HCT116 (cell line): Measurements from ENCODE around the gene SSH2. TPM values are rescaled to one million over a fixed set of nuclear protein-coding genes. Genes with fewer than 3 reads are reported as not detected.

ENCODE experiments used
- ATAC-seq: fragments of 200-7000 bp; cut with Tn5 transposase; 2 replicates; pipeline ENCODE4 v1.9.1; 2020; ENCODE audit warnings: mild to moderate bottlenecking, moderate library complexity
- BruUV-seq: library from RNA; stranded (reverse); fragments of 400-500 nt; replicated peaks from 2 replicates; lab custom pipeline; 2021; lab: Mats Ljungman, UMichigan
- CTCF ChIA-PET: fragments of 300-600 bp; sonication (Branson Sonifier 250); formaldehyde crosslinking; loops from one replicate; lab custom pipeline; 2021; ENCODE audit warnings: antibody characterized with exemption; lab: Charles Lee
- POLR2A ChIA-PET: fragments of 300-600, 350-600 bp; sonication (Branson Sonifier 250); formaldehyde crosslinking; loops from one replicate; lab custom pipeline; 2021; ENCODE audit warnings: antibody characterized with exemption; lab: Charles Lee
- RAD21 ChIA-PET, 2 experiments: fragments of 300-600 bp; sonication (Branson Sonifier 250); formaldehyde crosslinking; loops; one replicate each; lab custom pipeline; 2023; ENCODE audit warnings: low total read pairs in 2 of 2; ENCODE audit not compliant: uncharacterized antibody in 2 of 2, unreplicated experiment in 2 of 2, low non-redundant PET in 1 of 2; lab: Charles Lee
- DNase-seq: peaks from one replicate; pipeline ENCODE4 v3.0.0-alpha.2; 2010; ENCODE audit warnings: low read depth, low spot score
- H2AFZ ChIP-seq: fragments of 200-600 bp; shearing (Covaris generic), sonication (generic); 2 replicates; pipeline ENCODE4 v1.6.1; 2017; ENCODE audit warnings: low read depth, mixed run types, mixed read lengths, antibody characterized with exemption, low read length; ENCODE audit not compliant: poor library complexity, severe bottlenecking
- H3K27ac ChIP-seq: 2 replicates; pipeline ENCODE4 v1.5.1; 2012; ENCODE audit warnings: low read depth, low read length
- H3K27me3 ChIP-seq: fragments of 200-600 bp; sonication (generic); 2 replicates; pipeline ENCODE4 v1.6.1; 2016; ENCODE audit warnings: mixed run types, low read length, mixed read lengths; ENCODE audit not compliant: insufficient read depth
- H3K36me3 ChIP-seq, 2 experiments: fragments of 200-500 bp in 1 of 2; fragments of 200-600 bp in 1 of 2; sonication (Bioruptor generic) in 1 of 2; sonication (generic) in 1 of 2; 2 replicates each; pipeline versions ENCODE4 v1.5.1 to v1.6.1; 2014 to 2016; ENCODE audit warnings: low read length in 2 of 2, inconsistent platforms in 1 of 2, mixed read lengths in 1 of 2, mixed run types in 1 of 2; ENCODE audit not compliant: insufficient read depth in 2 of 2, control insufficient read depth in 1 of 2
- H3K4me1 ChIP-seq, 2 experiments: fragments of 200-600 bp in 1 of 2; sonication (generic) in 1 of 2; 2 replicates each; pipeline versions ENCODE4 v1.5.1 to v1.6.1; 2012 to 2017; ENCODE audit warnings: low read length in 2 of 2, inconsistent platforms in 1 of 2, mild to moderate bottlenecking in 1 of 2, mixed read lengths in 1 of 2, mixed run types in 1 of 2, moderate library complexity in 1 of 2; ENCODE audit not compliant: insufficient read depth in 2 of 2, control insufficient read depth in 1 of 2
- H3K4me2 ChIP-seq: fragments of 200-600 bp; sonication (generic); 2 replicates; pipeline ENCODE4 v1.6.1; 2017; ENCODE audit warnings: mixed run types, low read length, mixed read lengths
- H3K4me3 ChIP-seq, 2 experiments: fragments of 200-600 bp in 1 of 2; sonication (generic) in 1 of 2; replicated peaks in 1 of 2; 2 replicates each; pipeline ENCODE4 v1.5.1; 2011 to 2016; ENCODE audit warnings: low read length in 2 of 2, control low read depth in 1 of 2, low read depth in 1 of 2, mild to moderate bottlenecking in 1 of 2, mixed read lengths in 1 of 2, mixed run types in 1 of 2
- H3K79me2 ChIP-seq: fragments of 200-600 bp; sonication (generic); 2 replicates; pipeline ENCODE4 v1.6.1; 2017; ENCODE audit warnings: mild to moderate bottlenecking, mixed run types, low read length, moderate library complexity, mixed read lengths; ENCODE audit not compliant: insufficient read depth
- H3K9ac ChIP-seq: fragments of 200-600 bp; sonication (generic); 2 replicates; pipeline ENCODE4 v1.6.1; 2016; ENCODE audit warnings: low read length, mixed read lengths
- H3K9me2 ChIP-seq: fragments of 200-600 bp; sonication (generic), shearing (Covaris generic); 2 replicates; pipeline ENCODE4 v1.6.1; 2017; ENCODE audit warnings: mixed run types, mild to moderate bottlenecking, moderate library complexity; ENCODE audit not compliant: insufficient read depth
- H3K9me3 ChIP-seq, 2 experiments: fragments of 200-500 bp in 1 of 2; fragments of 200-600 bp in 1 of 2; sonication (Bioruptor generic) in 1 of 2; sonication (generic) in 1 of 2; 2 replicates each; pipeline ENCODE4 v1.6.1; 2014 to 2017; ENCODE audit warnings: low read length in 2 of 2, mixed read lengths in 2 of 2, inconsistent platforms in 1 of 2, low read depth in 1 of 2, mild to moderate bottlenecking in 1 of 2, mixed run types in 1 of 2, moderate library complexity in 1 of 2; ENCODE audit not compliant: control insufficient read depth in 1 of 2, insufficient read depth in 1 of 2
- H4K20me1 ChIP-seq: fragments of 200-600 bp; sonication (generic), shearing (Covaris generic); 2 replicates; pipeline ENCODE4 v1.6.1; 2017; ENCODE audit warnings: mixed run types, mild to moderate bottlenecking, moderate library complexity; ENCODE audit not compliant: insufficient read depth
- ATF3 ChIP-seq: IDR thresholded peaks from 2 replicates; pipeline ENCODE4 v1.6.1; 2012
- CTCF ChIP-seq, 3 experiments: fragments of 200-600 bp in 1 of 3; sonication (generic) in 1 of 3; IDR thresholded peaks in 2 of 3; conservative IDR thresholded peaks in 1 of 3; 2 replicates each; pipeline ENCODE4 v1.5.1; 2012 to 2017; ENCODE audit warnings: low read depth in 2 of 3, low read length in 2 of 3, antibody characterized with exemption in 1 of 3, borderline replicate concordance in 1 of 3, control low read depth in 1 of 3, mild to moderate bottlenecking in 1 of 3, mixed read lengths in 1 of 3, mixed run types in 1 of 3, moderate library complexity in 1 of 3; ENCODE audit not compliant: insufficient read depth in 1 of 3
- ELF1 ChIP-seq: IDR thresholded peaks from 2 replicates; pipeline ENCODE4 v1.6.1; 2012; ENCODE audit warnings: low read depth, borderline replicate concordance
- EZH2 ChIP-seq: fragments of 200-600 bp; sonication (generic); IDR thresholded peaks from 2 replicates; pipeline ENCODE4 v1.6.1; 2017; ENCODE audit warnings: antibody characterized with exemption, mixed run types
- EZH2phosphoT487 ChIP-seq: fragments of 200-600 bp; IDR thresholded peaks from 2 replicates; pipeline ENCODE4 v1.6.1; 2018; ENCODE audit warnings: antibody characterized with exemption, borderline replicate concordance
- FOSL1 ChIP-seq: IDR thresholded peaks from 2 replicates; pipeline ENCODE4 v1.6.1; 2012; ENCODE audit warnings: low read depth
- JUND ChIP-seq: IDR thresholded peaks from 2 replicates; pipeline ENCODE4 v1.6.1; 2012
- POLR2A ChIP-seq: IDR thresholded peaks from 2 replicates; pipeline ENCODE4 v1.7.0; 2011; ENCODE audit warnings: borderline replicate concordance; ENCODE audit not compliant: insufficient read depth, insufficient read length; ENCODE audit errors: extremely low read depth
- POLR2AphosphoS5 ChIP-seq: IDR thresholded peaks from 2 replicates; pipeline ENCODE4 v1.6.1; 2011; ENCODE audit warnings: mild to moderate bottlenecking, low read depth, low read length, moderate library complexity
- SIN3A ChIP-seq: IDR thresholded peaks from 2 replicates; pipeline ENCODE4 v1.6.1; 2012; ENCODE audit warnings: low read depth
- SRF ChIP-seq: IDR thresholded peaks from 2 replicates; pipeline ENCODE4 v1.6.1; 2012; ENCODE audit warnings: low read depth
- ZFX ChIP-seq: fragments of 450-650 bp; IDR thresholded peaks from 2 replicates; pipeline ENCODE4 v1.6.1; 2017
- ZNF274 ChIP-seq: fragments of 200-500 bp; sonication (Bioruptor generic); IDR thresholded peaks from 2 replicates; pipeline ENCODE4 v1.6.1; 2014; ENCODE audit warnings: mild to moderate bottlenecking, low read depth, low read length, inconsistent platforms
- intact Hi-C: fragments of 100-400 bp; cut with micrococcal nuclease; formaldehyde crosslinking; loops from 2 replicates; pipeline ENCODE4 v1.10.0; 2022
- total RNA-seq: library from RNA; stranded (reverse); gene quantifications from one replicate; pipeline ENCODE4 v1.2.1, GENCODE V29; 2021; ENCODE audit not compliant: unreplicated experiment

SSH2 gene
- total RNA-seq, 1 experiment from 2014 or later, result 17.0 TPM

GRCh38 chr17:29753845-29754439, 176.1 kb downstream of the SSH2 start:
- Histone ChIP-seq H3K36me3 (no peaks in the 10 kb centered on the region), H3K4me3 (no peak overlapping the region), H3K27ac (no peak overlapping the region), H2AFZ (no peak overlapping the region), H4K20me1 (no peaks in the 10 kb centered on the region), H3K4me2 (no peak overlapping the region), H3K79me2 (no peaks in the 10 kb centered on the region), H3K9me2 (no peaks in the 10 kb centered on the region), H3K27me3 (no peaks in the 10 kb centered on the region), H3K4me1 (no peaks in the 10 kb centered on the region), H3K9ac (no peak overlapping the region), H3K9me3 (no peaks in the 10 kb centered on the region)
- DNase-seq (no peak), ATAC-seq (no peak)
- intact Hi-C loops, result no loop called here
- POLR2A ChIA-PET, result no interaction called here
- TF ChIP-seq CTCF (IDR thresholded peaks at IDR 0.05 in 2 of 3, conservative IDR thresholded peaks at IDR 0.05 in 1 of 3; ENCODE audit: borderline replicate concordance in 1 of 3, insufficient read depth in 1 of 3, low read depth in 2 of 3, low read length in 2 of 3) (no peak), SIN3A (no peak), EZH2phosphoT487 (no peak)
- CTCF ChIA-PET, result interaction anchor here (0.7 kb wide), 1 partner anchor 25 kb away, joined by 3 read pairs; no protein-coding TSS in a partner anchor
- RAD21 ChIA-PET, result no interaction called here
- no TSS peak for BruUV-seq

DNA sequence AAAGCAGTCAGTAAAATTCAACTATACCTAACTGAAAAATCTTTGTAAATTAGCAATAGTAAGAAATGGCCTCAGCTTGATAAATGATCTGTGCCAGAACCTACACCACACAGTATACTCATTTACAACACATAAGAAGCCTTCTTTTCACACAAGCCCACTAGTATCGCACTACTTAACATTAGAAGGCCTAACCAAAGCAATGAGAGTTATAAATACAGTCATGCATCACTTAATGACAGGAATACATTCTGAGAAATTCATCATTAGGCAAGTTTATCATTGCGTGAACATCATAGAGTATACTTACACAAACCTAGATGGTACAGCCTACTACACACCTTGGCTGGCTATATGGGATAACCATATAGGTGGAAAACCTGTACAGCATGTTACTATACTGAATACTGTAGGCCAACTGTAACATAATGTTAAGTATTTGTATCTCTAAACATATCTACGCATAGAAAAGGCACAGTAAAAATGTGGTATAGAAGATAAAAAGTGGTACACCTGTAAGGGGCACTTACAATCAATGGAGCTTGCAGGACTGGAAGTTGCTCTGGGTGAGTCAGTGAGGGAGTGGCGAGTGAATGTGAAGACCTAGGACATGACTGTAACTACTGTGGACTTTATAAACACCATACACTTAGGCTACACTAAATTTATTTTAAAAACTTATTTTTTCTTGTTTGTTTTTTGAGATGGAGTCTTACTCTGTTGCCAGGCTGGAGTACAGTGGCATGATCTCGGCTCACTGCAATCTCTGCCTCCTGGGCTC, 180.8 kb downstream of the SSH2 start:
- no peak overlapping the region for H3K4me3 ChIP-seq
- no peak overlapping the region for H2AFZ ChIP-seq
- H3K27ac ChIP-seq, result no peak overlapping the region
- no peaks in the 10 kb centered on the region for H3K9me2 ChIP-seq
- no peaks in the 10 kb centered on the region for H3K27me3 ChIP-seq
- RAD21 ChIA-PET, result no interaction called here
- H4K20me1 ChIP-seq, result no peaks in the 10 kb centered on the region
- no peak for DNase-seq
- CTCF ChIA-PET, result no interaction called here
- BruUV-seq, result no TSS peak
- intact Hi-C loops, result loop anchor here (10.0 kb wide), 1 partner anchor 64 kb away; no protein-coding TSS in a partner anchor
- H3K4me2 ChIP-seq, result no peak overlapping the region
- no peak for ATAC-seq
- H3K4me1 ChIP-seq, result no peaks in the 10 kb centered on the region
- TF ChIP-seq POLR2A (no peak), ZFX (no peak), POLR2AphosphoS5 (no peak), FOSL1 (no peak), JUND (no peak), EZH2 (no peak), ATF3 (no peak), ZNF274 (no peak), ELF1 (no peak), SRF (no peak)
- H3K9ac ChIP-seq, result no peak overlapping the region
- H3K9me3 ChIP-seq, result no peaks in the 10 kb centered on the region
- H3K79me2 ChIP-seq, result no peaks in the 10 kb centered on the region
- H3K36me3 ChIP-seq, result no peaks in the 10 kb centered on the region
- POLR2A ChIA-PET, result no interaction called here
